ENCODE results near the gene TEX264. TPM values are rescaled to one million over a fixed set of nuclear protein-coding genes. Genes with fewer than 3 reads are reported as not detected.

Gene TEX264
- total RNA-seq, 1 experiment from 2014 or later, result 11.8 TPM

DNA sequence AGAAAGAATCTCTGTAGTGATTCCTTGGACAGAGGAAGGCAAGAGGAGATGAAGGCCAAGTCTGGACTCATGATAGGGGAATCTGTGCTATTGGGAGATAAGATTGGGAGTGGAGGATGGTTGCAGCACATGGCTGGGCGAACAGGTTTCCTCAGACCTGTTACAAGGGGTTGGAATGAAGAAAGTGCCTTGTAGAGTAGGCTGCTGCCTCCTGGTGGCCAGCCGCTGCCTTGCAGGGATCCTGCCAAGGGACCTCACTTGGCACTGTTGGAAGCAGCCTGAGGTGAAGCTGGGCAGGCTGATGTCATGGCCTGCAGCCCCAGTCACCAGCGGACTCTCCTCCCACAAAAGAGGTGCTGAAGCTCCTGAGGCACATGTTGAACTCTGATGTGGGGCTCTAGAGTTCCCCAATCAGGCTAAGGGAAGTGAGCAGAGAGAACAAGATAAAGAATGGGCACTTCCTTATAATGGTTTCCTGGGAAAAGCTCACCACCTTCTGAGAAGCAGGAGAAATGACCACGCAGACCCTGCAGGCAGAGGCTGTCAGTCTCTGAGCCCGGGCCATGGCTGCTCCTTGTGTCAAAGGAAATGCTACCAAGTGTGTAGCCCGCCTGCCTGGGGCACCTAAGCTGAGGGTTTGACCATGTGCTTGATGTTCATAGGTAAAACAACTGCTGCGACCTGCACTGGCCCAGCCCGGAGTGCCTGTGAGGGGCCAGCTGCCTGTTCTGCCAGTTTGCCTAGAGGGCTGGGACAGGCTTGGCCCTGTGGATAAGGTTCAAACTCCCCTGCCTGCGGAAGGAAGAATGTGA is 1.6 kb upstream of the TEX264 start:
- ATAC-seq (peak; percentile 68), DNase-seq (ENCODE audit: low spot score) (peak; percentile 97)
- ChIA-PET CTCF (interaction anchor here (0.5 to 5.7 kb wide), 41 partner anchors 10 to 1296 kb away, joined by 3 to 198 read pairs (median 4); partner anchors contain the start of genes DCAF1, GRM2, NEK4 and RBM15B), POLR2A (interaction anchor here (1.3 to 2.1 kb wide), 2 partner anchors 12 to 170 kb away, joined by 4 to 10 read pairs; partner anchors contain the start of gene DCAF1)
- no peaks in the 10 kb centered on the region for H3K9me3 Mint-ChIP-seq
- H3K27ac Mint-ChIP-seq, result no peak overlapping the region; the same call in 1 of the 2 replicates
- TF ChIP-seq EMX1 (CRISPR knock-in tag; IDR thresholded peaks at IDR 0.05) (0 out of 2 replicates have a peak, but pooled peaks have one; percentile 20), FOXP1 (CRISPR knock-in tag; IDR thresholded peaks at IDR 0.05; ENCODE audit: borderline replicate concordance) (no peak), SMAD4 (CRISPR knock-in tag; IDR thresholded peaks at IDR 0.05) (no peak), ESRRA (CRISPR knock-in tag; IDR thresholded peaks at IDR 0.05; ENCODE audit: borderline replicate concordance) (no peak), IRF2 (CRISPR knock-in tag; IDR thresholded peaks at IDR 0.05; ENCODE audit: borderline replicate concordance, low read depth) (no peak), TEAD1 (CRISPR knock-in tag; IDR thresholded peaks at IDR 0.05) (peak; percentile 28; the same call in 1 of the 2 replicates), CREM (CRISPR knock-in tag; IDR thresholded peaks at IDR 0.05) (no peak), FOXJ3 (CRISPR knock-in tag; IDR thresholded peaks at IDR 0.05; ENCODE audit: borderline replicate concordance) (no peak), TP53 (CRISPR knock-in tag; IDR thresholded peaks at IDR 0.05) (no peak)
- TF ChIP-seq, protein P1, sequence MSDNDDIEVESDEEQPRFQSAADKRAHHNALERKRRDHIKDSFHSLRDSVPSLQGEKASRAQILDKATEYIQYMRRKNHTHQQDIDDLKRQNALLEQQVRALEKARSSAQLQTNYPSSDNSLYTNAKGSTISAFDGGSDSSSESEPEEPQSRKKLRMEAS (CRISPR knock-in tag; IDR thresholded peaks at IDR 0.05), result peak; percentile 74
- TF ChIP-seq, protein P2, sequence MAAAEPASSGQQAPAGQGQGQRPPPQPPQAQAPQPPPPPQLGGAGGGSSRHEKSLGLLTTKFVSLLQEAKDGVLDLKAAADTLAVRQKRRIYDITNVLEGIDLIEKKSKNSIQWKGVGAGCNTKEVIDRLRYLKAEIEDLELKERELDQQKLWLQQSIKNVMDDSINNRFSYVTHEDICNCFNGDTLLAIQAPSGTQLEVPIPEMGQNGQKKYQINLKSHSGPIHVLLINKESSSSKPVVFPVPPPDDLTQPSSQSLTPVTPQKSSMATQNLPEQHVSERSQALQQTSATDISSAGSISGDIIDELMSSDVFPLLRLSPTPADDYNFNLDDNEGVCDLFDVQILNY (CRISPR knock-in tag; IDR thresholded peaks at IDR 0.05), result no peak
- TF ChIP-seq, protein P3, sequence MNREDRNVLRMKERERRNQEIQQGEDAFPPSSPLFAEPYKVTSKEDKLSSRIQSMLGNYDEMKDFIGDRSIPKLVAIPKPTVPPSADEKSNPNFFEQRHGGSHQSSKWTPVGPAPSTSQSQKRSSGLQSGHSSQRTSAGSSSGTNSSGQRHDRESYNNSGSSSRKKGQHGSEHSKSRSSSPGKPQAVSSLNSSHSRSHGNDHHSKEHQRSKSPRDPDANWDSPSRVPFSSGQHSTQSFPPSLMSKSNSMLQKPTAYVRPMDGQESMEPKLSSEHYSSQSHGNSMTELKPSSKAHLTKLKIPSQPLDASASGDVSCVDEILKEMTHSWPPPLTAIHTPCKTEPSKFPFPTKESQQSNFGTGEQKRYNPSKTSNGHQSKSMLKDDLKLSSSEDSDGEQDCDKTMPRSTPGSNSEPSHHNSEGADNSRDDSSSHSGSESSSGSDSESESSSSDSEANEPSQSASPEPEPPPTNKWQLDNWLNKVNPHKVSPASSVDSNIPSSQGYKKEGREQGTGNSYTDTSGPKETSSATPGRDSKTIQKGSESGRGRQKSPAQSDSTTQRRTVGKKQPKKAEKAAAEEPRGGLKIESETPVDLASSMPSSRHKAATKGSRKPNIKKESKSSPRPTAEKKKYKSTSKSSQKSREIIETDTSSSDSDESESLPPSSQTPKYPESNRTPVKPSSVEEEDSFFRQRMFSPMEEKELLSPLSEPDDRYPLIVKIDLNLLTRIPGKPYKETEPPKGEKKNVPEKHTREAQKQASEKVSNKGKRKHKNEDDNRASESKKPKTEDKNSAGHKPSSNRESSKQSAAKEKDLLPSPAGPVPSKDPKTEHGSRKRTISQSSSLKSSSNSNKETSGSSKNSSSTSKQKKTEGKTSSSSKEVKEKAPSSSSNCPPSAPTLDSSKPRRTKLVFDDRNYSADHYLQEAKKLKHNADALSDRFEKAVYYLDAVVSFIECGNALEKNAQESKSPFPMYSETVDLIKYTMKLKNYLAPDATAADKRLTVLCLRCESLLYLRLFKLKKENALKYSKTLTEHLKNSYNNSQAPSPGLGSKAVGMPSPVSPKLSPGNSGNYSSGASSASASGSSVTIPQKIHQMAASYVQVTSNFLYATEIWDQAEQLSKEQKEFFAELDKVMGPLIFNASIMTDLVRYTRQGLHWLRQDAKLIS (CRISPR knock-in tag; IDR thresholded peaks at IDR 0.05; ENCODE audit: borderline replicate concordance), result no peak
- TF ChIP-seq, protein P4, sequence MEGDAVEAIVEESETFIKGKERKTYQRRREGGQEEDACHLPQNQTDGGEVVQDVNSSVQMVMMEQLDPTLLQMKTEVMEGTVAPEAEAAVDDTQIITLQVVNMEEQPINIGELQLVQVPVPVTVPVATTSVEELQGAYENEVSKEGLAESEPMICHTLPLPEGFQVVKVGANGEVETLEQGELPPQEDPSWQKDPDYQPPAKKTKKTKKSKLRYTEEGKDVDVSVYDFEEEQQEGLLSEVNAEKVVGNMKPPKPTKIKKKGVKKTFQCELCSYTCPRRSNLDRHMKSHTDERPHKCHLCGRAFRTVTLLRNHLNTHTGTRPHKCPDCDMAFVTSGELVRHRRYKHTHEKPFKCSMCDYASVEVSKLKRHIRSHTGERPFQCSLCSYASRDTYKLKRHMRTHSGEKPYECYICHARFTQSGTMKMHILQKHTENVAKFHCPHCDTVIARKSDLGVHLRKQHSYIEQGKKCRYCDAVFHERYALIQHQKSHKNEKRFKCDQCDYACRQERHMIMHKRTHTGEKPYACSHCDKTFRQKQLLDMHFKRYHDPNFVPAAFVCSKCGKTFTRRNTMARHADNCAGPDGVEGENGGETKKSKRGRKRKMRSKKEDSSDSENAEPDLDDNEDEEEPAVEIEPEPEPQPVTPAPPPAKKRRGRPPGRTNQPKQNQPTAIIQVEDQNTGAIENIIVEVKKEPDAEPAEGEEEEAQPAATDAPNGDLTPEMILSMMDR (IDR thresholded peaks at IDR 0.05), result peak; percentile 94
- TF ChIP-seq, protein P5, sequence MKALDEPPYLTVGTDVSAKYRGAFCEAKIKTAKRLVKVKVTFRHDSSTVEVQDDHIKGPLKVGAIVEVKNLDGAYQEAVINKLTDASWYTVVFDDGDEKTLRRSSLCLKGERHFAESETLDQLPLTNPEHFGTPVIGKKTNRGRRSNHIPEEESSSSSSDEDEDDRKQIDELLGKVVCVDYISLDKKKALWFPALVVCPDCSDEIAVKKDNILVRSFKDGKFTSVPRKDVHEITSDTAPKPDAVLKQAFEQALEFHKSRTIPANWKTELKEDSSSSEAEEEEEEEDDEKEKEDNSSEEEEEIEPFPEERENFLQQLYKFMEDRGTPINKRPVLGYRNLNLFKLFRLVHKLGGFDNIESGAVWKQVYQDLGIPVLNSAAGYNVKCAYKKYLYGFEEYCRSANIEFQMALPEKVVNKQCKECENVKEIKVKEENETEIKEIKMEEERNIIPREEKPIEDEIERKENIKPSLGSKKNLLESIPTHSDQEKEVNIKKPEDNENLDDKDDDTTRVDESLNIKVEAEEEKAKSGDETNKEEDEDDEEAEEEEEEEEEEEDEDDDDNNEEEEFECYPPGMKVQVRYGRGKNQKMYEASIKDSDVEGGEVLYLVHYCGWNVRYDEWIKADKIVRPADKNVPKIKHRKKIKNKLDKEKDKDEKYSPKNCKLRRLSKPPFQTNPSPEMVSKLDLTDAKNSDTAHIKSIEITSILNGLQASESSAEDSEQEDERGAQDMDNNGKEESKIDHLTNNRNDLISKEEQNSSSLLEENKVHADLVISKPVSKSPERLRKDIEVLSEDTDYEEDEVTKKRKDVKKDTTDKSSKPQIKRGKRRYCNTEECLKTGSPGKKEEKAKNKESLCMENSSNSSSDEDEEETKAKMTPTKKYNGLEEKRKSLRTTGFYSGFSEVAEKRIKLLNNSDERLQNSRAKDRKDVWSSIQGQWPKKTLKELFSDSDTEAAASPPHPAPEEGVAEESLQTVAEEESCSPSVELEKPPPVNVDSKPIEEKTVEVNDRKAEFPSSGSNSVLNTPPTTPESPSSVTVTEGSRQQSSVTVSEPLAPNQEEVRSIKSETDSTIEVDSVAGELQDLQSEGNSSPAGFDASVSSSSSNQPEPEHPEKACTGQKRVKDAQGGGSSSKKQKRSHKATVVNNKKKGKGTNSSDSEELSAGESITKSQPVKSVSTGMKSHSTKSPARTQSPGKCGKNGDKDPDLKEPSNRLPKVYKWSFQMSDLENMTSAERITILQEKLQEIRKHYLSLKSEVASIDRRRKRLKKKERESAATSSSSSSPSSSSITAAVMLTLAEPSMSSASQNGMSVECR (CRISPR knock-in tag; IDR thresholded peaks at IDR 0.05; ENCODE audit: borderline replicate concordance), result 0 out of 2 replicates have a peak, but pooled peaks have one; percentile 47
- H3K27me3 Mint-ChIP-seq (ENCODE audit: low read depth), result no peaks in the 10 kb centered on the region; the same call in 1 of the 2 replicates
- peak overlapping the region; percentile 60 for H3K4me3 Mint-ChIP-seq
- H3K4me1 Mint-ChIP-seq, result peaks cover 35% of the 10 kb centered on the region
- H3K36me3 Mint-ChIP-seq, result no peaks in the 10 kb centered on the region

Data from WTC11 (cell line).